GM10847 (cell line): ENCODE measurements around the gene CENPF.

ENCODE experiments used
- POLR2A ChIP-seq: IDR thresholded peaks from 2 replicates; pipeline ENCODE4 v1.6.1; 2011; ENCODE audit not compliant: insufficient read length; ENCODE audit errors: extremely low read depth

CENPF gene

DNA sequence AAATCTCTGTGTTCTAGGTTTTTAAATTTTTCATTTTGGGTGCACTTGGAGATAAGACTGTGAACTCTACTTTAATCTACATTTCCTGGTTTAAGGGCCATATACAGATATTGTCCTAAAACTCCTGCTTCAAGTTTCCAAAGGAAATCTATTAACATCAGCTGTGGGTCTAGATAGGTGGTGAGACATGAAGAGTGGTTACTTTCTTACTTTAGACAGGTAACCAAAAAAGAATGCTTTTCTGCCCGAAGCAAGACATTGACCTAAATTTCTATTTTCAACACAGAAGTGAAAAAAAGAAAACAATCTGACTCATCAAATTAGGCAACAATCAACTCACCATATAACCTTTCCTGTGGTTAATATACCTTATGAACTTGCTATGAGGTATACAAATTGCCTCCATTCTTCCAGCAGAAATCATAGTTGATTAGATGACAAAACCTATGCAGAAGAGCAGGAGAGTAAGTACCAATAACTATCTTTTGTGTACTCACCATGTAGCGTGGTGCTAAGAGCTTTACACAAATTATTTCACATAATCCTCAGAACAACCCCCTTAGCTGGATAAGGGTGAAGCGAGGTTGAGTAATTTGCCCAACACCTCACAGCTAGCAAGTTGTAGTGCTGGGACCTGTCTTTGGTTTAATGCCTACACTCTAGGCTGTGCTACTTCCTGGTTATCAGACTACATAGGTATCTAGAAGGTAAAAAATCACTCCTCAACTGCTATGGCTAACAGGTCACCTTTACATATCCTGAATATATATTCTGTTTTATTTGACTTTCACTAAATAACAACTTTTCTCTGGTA, 28.2 kb upstream of the CENPF start:
- no peak for TF ChIP-seq POLR2A

DNA sequence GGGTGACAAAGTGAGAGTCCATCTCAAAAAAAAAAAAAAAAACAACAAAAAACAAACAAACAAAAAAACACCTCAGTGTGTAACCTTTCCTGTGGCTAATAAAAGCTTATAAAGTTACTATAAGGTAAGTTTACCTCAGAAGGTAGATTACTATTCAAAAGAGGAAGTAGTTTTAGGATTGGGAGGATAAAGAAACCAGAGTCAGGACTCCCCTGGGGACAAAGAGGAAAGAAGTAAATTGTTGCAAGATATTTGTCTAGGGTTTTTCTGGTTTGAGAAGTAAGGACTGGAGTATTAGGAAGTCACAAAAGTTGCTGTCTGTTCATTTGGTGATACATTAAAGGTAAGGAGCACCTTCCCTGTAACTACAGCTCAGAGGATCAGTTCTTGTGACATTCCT, 23.8 kb upstream of the CENPF start:
- no peak for TF ChIP-seq POLR2A

DNA sequence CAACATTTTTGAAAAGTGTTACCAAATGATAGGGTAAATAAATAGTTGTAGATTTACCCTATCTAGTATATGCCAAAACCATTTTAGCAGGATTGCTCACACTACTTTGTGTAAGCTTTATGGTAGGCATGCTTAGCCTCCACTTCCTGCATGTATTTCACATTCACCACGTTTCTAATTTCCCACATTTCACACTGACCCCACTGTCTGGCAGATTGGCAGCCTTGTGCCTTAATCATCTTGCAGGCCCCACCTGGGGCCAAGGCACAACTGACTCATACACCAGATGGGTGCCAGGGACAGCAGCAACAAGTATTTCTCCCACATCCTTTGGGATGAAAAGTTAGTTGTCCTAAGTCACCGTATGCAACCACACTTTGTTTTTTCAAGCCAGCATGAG, 21.2 kb upstream of the CENPF start:
- no peak for TF ChIP-seq POLR2A

DNA sequence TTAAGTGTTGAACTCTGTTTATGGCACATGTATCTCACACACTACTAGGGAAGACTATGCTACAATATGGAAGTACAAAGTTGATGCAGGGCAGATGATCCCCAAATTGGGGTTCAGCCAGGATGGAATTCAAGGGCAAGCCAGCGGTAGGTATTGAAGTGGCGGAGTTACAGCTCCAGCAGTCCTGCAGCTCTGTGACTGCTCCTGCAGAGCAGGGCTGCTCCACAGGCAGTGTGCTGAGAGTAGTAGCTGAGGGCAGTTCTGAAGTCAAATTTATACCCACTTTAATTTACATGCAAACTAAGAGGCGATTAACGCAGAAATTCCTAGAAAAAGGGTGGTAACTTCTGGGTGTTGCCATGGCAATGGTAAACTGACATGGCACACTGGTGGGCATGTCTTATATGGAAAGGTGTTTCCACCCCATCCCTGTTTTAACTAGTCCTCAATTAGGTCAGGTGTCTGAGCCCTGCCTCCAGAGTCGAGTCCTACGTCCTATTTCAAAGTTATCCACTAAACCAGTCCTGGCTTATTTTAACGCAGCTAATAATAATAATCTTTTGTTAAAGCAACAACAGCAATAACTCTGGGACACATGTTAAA, 20.6 kb upstream of the CENPF start:
- TF ChIP-seq POLR2A, result no peak

DNA sequence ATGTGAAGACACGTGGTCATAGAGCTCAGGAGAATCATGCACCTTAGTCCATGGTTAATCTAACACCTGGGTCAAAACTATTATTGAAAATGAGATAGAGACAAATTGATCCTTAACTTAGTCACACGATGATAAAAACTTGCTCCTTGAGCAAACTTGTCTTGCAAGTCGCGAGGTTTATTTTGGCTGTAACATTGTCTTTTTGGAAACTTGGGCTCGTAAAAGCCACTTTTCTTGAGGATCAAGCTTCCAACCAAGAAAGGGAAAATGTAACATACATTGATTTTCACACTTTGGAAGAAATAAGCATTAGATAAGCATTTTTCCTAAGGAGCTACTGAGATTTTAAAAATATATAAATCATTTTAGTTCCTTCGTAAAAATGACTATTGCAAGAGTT, 19.9 kb upstream of the CENPF start:
- TF ChIP-seq POLR2A, result no peak

DNA sequence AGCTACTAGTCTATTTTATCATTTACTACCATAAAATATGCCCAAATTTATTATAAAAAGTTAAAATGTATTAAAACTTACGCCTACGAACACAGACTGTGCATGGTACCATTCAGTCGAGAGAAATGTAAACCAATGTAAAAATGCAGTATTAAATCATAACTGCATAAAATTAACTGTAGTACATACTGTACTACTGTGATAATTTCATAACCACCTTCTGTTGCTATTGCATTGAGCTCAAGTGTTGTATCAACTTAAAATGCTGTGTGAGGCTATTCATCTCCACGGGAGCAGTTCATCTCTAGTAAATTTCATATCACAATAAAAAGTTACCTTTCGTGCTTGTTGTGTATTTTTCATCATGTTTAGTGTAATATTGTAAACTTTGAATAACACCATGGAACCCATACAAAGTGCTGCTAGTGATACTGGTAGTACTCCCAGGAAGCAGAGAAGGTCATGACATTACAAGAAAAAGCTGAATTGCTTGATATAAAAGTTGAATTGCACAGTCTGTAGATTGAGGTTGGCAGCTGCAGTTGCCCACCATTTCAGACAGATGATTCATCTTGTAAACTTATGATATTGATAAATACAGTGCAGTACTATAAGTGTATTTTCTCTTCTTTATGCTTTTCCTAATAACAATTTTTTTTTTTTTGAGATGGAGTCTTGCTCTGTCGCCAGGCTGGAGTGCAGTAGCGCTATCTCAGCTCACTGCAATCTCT, 19.0 kb upstream of the CENPF start:
- no peak for TF ChIP-seq POLR2A

DNA sequence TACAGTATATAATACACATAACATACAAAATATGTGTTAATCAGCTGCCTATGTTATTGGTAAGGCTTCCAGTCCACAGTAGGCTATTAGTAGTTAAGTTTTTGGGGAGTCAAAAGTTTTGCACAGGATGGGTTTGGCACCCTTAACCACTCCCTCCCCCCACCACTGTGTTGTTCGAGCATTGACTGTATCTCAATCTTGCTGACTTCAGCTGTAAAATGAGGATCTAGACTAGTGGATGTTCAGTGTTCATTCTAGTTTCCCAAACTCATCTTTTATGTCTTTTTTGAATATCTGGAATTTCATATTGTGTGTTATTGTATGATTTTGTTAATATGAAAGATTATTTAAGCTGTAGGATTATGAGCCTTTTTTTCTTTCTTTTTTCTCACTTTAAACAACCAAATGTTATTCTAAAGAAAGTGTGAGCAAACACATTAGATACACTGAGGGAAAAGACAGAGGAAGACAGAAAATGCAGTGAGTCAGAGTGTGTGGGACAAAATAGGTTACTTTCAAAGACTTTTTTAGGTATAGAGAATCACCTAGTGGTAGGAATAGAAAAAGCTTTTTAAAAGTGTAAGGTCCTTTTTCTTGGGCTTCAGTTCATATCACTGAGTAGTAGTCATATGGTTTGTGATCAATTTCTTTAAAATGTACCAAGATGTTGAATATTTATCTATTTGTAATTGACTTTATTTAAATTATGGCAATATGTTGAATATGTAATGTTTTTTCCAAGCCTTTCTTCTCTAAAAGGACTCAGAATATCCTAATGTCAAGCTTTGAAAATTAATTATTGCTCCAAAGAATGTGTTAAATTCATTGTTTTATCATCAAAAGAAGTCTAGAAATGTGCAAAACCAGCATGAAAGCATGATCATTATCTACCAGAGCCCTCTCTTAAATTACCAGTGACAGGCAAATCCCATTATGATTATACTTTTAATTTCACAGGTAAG, 17.9 kb upstream of the CENPF start:
- TF ChIP-seq POLR2A, result no peak

DNA sequence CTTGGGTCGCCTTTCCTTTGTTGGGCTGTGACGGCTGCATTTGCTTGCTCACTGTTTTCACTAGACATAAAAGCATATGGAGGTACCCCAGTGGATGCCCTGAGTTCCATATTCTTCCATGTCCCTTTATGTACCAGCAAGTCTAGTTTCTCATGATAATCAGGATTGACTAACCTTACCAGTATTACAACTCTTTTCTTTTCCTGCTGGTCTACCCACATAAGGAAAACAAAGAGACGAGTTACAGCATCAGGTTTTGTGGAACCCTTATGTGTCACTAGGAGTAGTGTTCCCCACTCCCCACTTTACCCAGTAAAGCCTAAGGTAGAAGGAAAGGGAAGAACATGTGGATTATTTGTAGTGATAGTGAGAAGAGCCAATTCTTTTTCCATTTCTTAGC, 16.4 kb upstream of the CENPF start:
- TF ChIP-seq POLR2A, result no peak

DNA sequence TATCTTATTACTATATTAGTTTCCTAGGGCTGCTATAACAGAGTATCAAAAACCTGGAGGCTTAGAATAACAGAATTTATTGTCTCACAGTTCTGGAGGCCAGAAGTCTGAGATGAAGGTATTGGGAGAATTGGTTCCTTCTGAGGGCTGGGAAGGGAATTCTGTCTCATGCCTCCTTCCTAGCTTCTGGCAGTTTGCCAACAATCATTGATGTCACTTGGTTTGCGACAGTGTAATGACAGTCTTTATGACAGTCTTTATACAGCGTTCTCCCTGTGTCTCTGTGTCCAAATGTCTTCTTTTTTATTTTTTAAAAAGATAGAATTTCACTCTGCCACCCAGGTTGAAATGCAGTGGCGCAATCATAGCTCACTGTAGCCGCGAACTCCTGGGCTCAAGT, 15.8 kb upstream of the CENPF start:
- no peak for TF ChIP-seq POLR2A

DNA sequence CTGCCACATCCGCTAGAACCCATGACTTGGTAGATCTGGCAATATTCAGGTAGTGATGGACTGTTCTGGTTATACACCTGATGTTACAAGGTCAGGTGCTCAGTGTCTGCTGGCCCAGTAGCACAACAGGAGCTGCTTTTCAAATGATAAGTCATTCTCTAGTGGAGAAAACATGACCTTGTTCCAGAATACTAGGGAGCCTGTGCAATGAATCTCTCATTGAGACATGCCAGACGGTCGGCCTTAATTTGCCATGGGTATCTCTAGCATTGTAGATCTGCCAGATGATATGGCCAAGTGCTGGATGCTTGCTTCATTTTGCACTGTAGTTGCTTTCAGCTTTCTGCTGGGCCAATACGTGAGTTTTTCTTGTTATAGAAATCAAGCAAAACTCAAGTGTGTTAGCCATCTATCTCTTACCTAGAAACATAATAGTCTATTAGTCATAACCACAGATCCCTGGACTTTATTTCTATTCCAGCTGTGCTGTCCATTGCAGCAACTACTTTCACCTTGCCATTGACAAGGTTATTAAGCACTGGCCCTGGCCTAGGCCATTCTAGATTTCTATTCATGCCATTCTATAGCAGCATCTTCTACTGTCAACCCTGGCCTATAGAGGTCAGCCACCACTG, 13.9 kb upstream of the CENPF start:
- no peak for TF ChIP-seq POLR2A

DNA sequence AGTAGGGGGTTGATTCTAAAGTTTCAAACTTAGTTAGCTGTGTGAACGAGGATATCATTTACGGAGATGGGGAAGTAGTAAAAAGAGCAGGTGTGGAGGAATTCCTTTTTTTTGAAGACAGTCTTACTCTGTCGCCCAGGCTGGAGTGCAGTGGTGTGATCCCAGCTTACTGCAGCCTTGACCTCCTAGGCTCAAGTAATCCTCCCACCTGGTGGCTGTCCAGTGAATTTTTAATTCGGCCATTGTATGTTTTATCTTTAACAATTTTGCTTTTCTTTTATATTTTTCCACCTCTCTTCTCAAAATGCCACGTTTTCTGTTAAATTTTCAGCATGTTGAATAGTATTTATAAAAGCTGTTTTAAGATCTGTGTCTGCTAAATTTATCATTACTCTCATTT, 12.3 kb upstream of the CENPF start:
- TF ChIP-seq POLR2A, result no peak

DNA sequence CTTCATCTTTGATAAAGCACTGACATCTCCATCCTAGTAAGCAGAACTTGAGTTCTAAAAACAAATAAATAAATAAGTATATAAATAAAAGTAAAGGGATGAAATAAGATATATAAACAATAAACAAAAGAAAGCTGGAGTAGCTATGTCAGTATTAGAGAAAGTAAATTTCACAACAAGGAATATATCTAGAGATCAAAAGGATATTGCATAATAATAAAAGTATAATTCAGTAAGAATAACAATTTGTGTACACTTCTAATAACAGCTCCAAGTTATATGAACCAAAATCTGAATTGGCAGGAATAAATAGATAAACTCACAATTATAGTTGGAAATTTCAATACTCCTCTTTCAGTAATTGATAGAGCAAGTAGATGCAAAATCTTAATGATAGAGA, 9.8 kb upstream of the CENPF start:
- TF ChIP-seq POLR2A, result no peak

DNA sequence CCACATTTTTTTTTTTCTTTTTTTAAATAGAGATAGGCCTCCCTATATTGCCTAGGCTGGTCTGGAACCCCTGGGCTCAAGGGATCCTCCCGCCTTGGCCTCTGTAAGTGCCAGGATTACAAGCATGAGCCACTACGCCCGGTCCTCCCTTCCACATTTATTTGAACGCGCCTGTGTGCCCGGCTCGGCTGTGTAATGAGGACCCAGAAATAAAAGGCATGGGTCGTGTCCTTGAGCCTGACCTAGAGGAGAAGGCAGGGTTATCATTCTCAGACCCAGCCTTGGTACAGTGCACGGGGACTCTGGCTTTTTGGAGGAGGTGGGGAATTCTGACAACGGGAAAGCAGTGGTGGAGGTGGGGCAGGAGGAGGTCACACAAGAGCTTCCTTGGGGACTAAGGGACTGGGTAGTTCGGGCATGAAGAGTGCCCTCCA, 841 bp downstream of the CENPF start:
- no peak for TF ChIP-seq POLR2A

DNA sequence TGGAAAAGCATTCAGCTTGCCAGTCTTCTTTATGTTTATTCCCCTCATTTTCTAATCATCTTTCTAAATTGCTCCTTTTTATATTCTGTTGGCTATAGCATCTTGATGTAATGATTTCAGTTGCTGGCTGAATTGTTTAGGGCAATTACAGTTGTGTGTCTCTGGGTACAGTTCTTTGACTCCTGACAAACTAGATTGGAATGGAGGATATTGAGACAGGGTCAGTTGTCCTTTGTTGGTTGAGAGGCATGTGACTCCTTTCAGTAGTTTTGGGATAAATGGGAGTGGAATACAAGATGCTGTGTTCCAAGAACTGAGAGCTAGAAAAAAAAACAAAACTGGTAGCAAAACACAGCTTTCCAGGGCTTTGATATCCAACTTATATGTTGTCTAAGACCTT, 1.5 kb downstream of the CENPF start:
- no peak for TF ChIP-seq POLR2A

DNA sequence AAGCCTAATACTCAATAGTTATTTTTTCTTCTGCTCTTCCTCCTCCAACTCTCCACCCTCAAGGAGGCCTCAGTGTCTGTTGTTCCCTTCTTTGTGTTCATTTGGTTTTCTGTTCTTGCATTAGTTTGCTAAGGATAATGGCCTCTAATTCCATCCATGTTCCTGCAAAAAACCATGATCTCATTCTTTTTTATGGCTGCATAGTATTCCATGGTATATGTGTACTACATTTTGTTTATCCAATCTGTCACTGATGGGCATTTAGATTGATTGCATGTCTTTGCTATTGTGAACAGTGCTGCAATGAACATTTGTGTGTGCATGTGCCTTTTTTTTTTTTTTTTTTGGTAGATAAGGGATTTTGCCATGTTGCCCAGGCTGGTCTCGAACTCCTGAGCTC, 6.7 kb downstream of the CENPF start:
- TF ChIP-seq POLR2A, result no peak
